GM19438 (cell line): ENCODE results near the gene DCTN2.
A peak's percentile ranks its signal among the peaks of the same experiment; 100 is the strongest.

Source experiments
- ATAC-seq: cut with Tn5 transposase; IDR thresholded peaks from one replicate; pipeline ENCODE4 v1.9.1; 2021; ENCODE audit warnings: low read depth; ENCODE audit not compliant: unreplicated experiment

Gene DCTN2

DNA sequence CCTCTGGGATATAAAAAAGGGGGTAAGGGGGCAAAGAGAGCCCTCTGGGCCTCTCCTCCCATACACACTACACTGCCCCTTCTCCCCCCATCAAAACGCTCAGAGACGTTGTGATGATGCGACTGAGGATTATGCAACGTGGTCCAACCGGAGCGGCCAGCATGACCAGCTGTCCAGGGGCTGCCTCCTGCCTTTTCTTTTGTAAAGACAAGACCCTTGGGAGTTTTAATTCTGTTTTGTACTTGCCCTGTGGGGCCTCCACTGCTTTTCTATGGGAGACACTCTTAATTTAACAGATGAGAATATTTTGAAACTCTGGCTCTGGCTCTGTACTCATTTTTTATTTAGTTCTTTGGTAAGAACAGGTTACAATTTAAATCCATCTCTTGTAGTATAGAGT is 17.2 kb downstream of the DCTN2 start:
- no peak for ATAC-seq

DNA sequence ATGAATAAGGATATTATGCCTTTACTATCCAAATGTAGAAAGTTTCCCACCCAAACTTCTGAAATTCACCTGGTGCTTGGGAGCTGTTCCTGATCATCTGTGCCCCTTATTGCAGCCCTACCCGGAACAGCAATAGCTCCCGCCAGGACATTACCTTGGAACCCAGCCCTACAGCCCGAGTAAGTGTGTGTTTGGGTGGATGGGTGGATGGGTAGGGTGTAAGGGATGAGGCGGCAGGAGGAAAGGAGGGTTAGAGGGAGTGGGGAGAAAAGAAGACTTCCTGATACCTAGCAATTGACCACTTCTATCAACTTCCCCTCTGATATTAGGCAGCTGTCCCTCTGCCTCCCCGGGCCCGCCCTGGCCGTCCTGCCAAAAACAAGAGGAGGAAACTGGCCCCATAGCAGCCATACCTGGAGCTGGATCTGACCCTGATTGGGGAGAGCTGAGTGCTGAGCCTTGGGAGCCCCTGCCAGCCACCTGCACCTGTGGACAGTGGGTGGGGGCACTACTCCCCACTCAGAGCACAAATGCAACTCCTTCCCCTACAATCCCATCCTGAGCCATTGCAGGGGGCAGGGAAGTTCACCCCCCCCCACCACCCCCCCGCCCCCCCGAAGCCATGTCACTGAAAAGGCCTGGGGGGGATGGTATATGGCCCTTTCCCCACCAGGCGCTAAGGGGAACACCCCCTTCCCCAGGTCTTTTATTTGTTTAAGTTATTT is 18.0 kb downstream of the DCTN2 start:
- no peak for ATAC-seq

DNA sequence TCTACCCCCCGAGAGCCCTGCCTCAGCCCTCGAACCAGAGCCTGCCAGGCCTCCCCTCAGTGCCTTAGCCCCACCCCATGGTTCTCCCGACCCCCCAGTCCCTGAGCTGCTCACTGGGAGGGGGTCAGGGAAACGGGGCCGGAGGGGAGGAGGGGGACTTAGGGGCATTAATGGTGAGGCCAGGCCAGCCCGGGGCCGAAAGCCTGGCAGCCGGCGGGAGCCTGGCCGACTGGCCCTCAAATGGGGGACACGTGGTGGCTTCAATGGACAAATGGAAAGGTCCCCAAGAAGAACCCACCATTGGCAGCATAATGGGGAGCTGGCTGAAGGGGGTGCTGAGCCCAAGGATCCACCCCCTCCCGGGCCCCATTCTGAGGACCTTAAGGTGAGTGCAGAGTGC is 18.8 kb downstream of the DCTN2 start:
- ATAC-seq, result no peak

DNA sequence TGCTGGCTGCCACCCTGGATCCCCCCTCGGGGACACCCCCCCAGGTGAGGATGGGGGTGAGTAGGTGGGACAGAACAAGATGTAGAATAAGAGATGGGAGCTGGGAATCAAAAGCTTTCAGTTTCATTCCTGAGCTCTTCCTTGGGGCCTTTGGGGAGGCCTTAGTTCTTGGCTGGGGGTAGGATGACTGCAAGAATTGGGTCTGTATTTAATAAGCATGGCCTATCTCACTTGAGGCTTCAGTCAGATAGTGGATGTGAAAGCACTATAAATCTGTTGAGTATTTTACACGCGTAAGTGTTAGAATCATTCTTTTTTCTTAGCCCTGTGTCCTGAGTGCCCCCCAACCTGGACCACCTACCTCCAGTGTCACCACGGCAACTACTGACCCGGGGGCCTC is 19.8 kb downstream of the DCTN2 start:
- ATAC-seq, result no peak

DNA sequence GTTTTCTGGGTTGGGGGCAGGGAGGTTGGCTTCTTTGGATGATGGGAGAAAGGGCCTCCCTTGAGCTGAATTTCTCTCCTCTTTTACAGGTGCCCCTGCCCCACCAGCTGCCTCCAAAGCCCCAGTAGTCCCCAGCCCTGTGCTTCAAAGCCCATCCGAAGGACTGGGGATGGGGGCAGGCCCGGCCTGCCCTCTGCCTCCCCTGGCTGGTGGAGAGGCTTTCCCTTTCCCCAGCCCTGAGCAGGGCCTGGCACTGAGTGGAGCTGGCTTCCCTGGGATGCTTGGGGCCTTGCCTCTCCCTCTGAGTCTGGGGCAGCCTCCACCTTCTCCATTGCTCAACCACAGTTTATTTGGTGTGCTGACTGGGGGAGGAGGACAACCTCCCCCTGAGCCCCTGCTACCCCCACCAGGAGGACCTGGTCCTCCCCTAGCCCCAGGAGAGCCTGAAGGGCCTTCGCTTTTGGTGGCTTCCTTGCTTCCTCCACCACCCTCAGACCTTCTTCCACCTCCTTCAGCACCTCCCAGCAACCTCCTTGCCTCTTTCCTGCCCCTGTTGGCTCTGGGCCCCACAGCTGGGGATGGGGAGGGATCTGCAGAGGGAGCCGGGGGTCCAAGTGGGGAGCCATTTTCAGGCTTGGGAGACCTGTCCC is 20.4 kb downstream of the DCTN2 start:
- no peak for ATAC-seq

DNA sequence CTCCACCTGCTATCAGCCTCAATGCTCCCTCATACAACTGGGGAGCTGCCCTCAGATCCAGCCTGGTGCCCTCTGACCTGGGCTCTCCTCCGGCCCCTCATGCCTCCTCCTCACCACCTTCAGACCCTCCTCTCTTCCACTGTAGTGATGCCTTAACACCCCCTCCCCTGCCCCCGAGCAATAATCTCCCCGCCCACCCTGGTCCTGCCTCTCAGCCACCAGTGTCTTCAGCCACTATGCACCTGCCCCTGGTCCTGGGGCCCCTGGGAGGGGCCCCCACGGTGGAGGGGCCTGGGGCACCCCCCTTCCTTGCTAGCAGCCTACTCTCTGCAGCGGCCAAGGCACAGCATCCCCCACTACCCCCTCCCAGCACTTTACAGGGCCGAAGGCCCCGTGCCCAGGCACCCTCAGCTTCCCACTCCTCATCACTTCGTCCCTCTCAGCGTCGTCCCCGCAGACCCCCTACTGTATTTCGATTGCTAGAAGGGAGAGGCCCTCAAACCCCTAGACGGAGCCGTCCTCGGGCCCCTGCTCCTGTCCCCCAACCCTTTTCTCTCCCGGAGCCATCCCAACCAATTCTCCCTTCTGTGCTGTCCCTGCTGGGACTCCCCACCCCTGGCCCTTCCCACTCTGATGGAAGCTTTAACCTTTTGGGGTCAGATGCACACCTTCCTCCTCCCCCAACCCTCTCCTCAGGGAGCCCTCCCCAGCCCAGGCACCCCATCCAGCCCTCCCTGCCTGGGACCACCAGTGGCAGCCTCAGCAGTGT is 21.2 kb downstream of the DCTN2 start:
- no peak for ATAC-seq

DNA sequence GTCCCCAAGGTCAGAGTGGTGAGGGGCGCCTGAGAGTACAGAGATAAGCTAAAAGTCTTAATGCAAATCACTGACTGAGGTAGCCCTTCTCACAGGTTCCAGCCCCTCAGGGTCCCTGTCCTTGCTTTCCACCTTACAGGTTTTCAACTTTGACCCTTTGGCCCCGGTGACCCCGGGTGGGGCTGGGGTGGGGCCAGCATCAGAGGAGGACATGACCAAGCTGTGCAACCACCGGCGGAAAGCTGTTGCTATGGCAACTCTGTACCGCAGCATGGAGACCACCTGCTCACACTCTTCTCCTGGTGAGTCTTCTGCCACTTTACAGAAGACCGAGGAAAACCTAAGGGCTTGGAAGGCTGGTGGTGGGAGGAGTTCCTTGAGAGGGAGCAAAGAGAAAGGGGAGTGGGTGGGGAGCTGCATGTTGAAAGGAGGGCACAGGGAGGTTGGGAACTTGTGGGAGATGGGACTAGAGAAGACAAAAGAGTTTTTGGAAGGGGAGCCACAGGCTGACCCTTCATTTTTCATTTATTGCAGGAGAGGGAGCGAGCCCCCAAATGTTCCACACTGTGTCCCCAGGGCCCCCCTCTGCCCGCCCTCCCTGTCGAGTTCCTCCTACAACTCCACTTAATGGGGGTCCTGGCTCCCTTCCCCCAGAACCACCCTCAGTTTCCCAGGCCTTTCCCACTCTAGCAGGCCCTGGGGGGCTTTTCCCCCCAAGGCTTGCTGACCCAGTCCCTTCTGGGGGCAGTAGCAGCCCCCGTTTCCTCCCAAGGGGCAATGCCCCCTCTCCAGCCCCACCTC is 22.0 kb downstream of the DCTN2 start:
- no peak for ATAC-seq

DNA sequence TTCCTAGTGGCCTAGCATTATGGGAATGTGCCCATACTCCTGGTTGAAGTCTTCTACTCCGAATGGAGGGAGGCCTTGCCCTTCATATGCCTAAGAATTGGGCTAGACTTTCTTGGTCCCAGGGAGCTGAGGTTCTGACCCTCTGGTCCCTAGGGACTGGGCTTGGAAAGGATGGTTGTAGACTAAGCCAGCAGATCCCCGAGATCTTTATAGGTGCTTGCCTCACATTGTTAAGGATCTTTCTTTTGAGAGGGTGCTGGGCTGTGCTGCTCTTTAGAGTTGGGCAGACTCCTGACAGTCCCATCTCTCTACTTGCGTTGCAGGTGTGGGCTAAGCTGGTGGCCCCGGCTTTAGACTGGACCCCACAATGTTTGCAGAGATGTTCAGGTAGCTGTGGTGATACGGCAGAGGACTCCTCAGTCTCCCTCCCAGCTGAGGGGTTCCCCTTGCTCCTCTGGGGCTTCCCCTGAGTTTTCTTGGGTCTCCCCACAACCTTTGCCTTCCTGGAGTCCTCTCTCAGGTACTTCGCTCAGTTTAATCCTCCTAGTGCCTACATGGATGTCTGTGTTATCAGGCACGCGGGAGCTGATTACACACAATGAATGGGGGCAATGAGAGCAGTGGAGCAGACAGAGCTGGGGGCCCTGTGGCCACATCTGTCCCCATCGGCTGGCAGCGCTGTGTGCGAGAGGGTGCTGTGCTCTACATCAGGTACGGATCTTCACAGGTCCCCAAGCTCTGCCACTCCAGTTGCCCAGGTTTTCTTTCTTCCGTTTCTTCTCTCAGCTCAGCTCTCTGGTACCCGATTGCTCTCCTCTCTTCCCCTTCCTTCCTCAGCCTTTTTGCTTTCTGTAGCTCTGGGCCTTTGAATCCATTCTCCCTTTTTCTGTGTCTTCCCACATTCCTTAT is 23.0 kb downstream of the DCTN2 start:
- ATAC-seq, result no peak

DNA sequence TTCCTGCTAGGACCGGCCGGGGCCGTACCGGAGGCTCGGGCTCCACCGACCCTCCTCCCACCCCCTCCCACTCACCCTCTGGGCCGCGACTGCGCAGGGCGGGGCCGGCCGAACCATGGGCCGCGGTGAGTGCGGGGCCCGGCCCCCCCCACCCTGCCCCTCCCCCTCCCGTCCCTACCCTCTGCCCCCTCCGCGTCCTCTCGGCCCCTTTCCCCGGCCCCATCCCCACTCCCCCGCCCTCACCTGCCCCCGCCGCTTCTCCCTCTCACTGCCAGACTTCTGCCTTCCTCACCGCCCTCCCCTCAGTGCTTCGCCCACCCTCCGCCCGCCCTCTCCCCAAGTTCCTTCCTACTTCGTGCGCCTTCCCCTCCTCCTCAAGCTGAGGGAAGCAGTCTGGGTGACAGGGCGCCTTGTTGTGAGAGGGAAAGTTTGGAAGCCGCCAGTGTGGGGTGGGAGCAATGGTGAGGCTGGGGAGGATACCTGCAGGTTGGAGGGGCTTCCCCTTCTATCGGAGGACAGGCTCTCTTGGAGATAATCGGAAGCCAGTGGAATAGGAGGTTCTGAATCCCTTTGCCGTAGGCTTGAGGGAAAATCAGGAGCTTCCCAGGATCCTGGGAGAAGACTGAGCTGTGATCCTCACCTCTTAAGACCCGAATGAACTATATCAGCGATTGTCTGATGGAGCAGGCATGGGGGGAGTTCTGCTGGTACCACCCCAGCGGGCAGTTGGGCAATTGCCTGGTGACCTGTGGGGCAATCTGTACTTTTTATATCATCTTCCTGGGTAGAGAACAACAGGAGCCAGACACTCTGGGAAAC is 23.9 kb downstream of the DCTN2 start:
- ATAC-seq, result no peak

DNA sequence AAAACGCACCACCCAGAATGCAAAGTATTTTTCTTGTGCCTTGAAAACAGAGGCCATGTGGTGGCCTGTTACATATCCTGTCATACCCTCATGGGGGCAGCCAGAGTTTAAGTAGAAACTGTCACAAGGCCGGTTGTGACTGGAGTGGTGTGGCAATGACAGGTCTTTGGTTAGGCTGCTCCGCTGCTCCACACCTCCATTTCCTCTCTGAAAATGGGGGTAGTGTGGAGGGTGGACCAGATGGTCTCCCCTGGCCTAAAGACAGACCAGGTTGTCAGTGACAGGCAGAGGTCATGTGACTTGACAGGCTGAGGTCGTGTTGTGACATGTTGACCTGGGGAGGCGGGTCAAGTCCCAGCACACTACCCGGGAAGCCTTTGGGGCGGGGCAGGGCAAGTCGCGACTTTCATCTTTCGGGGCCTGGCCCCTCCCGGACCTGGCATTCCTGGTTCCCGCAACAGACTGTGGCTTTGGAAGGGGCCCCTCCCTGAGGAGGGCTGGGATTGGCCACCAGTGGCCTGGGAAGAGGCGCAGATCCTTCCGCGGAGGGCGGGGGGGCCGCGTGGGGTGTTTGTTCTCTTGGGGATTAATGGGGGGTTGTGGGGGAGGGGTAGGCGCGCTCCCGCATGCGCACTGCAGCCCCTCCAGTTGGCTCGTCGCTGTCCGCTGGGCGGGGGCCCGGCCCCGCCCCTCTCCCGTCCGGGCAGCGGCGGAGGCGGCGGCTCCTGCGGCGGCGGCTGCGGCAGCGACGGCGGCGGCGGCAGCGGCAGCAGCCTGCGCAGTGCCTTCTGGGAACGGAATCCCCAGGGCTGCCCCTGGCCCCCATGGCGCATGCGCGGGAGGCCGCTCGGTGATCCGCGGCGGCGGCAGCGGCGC is 24.7 kb downstream of the DCTN2 start, which contains the start of gene MBD6:
MBD6 (plus strand) TSS at position 814 of the 876 bp plus-strand sequence. CDS start 1,480 bp downstream, outside the sequence.
- peak; percentile 46 for ATAC-seq

DNA sequence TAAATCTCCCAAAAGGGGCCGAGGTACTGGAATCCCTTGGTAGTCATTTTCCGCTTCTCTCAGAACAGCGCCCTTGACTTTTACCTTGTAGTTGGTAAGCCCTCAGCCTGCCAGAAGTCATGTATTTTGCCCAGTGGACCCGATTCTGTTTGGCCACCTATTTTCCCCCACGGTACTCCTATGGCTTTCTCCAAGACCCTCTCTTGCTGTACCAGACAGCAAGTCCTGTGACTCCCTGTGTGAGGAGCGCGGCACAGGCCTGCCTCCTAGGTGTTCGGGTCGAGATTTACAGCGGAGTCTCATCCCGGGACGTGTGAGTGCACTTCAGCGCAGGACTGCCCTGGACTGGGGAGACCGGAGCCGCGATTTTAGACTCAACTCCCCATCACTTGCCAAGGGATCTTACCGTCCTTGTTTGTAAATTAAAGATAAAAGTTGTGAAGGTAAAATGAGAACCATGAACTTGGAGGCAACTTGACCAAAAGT is 25.4 kb downstream of the DCTN2 start:
- no peak for ATAC-seq

DNA sequence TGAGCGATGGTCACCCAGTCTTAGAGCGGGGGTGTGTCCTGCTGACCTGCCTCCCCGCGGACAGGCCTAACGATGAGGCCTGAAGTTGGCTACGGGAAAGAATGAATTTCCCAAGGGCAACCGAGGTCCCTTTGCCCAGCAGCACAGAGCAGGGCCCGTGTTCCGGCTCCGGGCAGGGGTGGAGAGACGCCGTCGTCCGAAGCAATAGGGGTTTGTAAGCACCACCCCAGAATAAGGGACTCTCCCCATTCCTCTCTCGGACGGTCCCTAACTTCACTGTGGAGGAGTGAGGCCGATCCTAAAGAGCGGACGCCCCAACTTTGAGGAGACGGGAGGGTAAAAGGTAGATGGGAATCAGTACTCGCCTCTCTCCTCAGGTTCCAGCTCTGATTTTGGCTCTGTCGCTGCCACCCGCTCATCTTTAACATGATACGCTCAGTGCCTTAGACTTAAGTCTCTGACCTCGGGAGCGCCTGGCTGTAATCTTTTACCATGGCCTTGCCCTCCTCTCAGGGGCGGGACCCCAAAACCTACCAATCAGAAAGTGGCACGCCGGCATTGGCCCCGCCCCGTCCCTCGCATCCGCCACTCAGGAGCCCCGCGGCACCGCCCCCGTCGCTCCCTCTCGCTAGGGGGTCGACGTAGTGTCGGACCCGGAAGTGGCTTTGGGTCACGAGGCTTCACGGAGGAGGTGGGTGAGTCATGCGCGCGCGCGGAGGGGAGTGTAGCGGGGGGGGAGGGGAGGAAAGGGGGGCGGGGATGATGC is 26.8 kb downstream of the DCTN2 start, which contains the start of gene DDIT3:
DDIT3 (minus strand) TSS at position 462 of the 766 bp plus-strand sequence. CDS start 3,108 bp downstream, outside the sequence.
- ATAC-seq, result peak; percentile 63

DNA sequence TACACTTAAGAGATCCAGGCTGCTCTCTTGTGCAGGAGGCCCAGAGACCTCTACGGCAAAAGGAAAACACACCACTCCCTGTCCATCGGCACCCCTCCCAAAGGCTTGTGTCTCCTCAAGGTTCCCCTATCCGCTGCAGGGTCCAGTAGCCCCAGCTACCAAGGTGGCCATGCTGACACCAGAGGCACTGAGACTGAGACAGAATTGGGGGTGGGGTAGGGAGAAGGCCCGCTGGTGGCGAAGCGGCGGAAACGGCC is 27.3 kb downstream of the DCTN2 start:
- peak; percentile 5 for ATAC-seq

DNA sequence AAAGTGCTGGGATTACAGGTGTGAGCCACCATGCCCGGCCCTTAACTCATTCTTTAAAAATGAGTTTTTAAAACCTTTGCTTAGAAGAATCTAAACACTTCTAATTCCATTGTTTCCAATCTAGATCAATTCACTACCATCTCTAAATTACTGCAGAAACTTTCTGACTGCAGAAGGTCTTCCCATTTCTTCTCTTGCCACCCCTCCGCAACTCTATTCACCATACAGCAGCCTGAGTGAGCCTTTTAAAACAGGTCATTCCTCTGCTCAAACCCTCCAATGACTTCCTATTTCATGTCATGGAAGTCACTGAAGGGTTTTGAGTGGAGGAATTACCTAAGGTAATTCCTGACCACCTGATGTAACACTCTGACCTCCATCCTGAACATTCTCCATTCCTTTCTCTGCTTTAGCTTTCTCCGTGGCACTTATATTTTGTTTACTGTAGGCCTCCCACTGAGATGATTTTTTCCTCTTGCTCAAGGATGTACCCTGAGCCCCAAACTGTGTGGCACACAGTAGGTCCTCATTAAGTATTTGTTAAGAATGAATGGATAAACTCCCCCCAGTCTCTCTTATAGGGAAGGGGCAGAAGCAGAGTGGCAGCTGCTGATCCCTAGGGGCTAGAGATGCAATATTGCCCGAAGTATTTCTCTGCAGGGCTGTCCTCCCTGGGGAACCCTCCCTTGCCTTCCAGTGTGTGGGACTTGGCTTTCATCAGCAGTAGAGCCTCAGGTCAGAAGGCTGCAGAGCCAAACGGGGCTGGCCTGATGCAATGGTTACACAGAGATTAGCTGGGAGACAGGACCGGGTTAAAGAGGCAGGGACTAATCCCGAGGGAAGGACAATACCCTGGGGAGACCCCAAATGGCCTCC is 27.8 kb downstream of the DCTN2 start:
- ATAC-seq, result no peak

DNA sequence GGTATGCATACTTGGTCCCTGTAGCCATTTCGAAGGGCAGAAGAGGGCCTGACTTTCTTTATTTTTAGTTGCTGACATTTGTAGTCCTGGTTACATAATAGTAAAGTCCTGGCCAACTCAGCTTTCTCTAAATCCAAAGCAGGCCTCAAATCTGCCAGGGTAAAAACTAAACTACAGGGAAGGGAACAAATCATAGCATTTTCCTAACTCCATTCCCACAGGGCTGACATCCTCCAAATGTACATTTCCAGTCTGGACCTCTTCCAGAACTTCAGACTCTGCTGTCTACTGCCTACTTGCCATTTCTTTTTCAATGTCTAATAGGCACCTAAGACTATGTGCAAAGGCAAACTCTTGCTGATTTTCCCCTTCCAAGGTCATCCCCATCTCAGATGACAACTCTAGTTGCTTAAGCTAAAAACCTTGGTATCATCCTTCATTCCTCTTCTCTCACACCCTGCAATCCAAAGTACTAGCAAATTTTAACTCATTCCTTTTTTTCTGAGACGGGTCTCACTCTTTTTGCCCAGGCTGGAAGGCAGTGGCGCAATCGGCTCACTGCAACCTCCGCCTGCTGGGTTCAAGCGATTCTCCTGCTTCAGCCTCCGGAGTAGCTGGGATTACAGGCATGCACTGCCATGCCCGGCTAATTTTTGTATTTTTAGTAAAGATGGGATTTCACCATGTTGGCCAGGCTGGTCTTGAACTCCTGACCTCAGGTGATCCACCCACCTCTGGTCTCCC is 28.6 kb downstream of the DCTN2 start:
- ATAC-seq, result no peak
